ENCODE measurements around the gene MAP2K7.

The MAP2K7 gene

GRCh38 chr19:7867092-7867844 is 36.4 kb upstream of the MAP2K7 start:
- no peak for DNase-seq (ENCODE audit: low read depth)

DNA sequence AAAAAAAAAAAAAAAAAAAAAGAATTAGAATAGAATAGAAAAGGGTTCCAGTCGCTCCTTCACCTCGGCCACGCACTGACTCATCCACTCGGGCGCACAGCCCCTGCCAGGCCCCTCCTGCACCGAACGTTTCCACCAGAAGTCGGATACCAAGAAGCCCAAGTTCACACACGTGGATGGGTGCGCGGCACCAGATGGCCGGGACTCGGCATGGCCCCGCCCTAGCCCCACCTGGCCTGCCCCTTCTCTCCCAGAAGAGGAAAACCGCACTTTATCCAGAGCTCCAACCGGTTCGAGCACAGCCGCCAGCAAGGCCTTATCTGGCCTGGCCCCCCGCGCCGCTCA is 35.4 kb upstream of the MAP2K7 start:
- no peak for DNase-seq (ENCODE audit: low read depth)

- DNase-seq (ENCODE audit: low read depth) = peak; percentile 33
Measured at GRCh38 chr19:7868671-7869452, 34.8 kb upstream of the MAP2K7 start.

GRCh38 chr19:7869453-7869909 is 34.2 kb upstream of the MAP2K7 start:
- DNase-seq (ENCODE audit: low read depth) = no peak

DNA sequence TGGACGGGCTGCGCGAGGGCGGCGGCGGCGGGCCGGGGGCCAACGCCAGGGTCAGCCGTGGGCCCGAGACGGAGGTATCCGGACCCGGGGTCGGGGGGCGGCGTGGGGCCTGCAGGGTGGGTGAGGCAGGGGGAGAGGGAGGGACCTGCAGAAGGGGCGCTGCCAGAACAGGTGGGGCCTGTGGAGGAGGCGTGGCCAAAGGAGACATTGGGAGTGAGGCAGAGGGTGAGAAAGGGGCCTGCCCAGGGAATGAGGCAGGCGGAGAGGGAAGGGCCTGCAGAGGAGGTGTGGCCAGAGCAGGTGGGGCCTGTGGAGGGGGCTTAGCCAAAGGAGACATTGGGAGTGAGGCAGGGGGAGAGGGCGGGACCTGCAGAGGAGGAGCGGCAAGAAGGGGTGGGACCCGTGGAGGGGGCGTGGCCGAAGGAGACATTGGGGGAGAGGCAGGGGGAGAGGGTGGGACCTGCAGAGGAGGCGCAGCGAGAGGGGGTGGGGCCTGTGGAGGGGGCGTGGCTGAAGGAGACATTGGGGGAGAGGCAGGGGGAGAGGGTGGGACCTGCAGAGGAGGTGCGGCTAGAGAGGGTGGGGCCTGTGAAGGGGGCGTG is 33.7 kb upstream of the MAP2K7 start:
- DNase-seq (ENCODE audit: low read depth) = no peak

GRCh38 chr19:7870571-7871436 is 32.9 kb upstream of the MAP2K7 start:
- peak; percentile 35 for DNase-seq (ENCODE audit: low read depth)

DNA sequence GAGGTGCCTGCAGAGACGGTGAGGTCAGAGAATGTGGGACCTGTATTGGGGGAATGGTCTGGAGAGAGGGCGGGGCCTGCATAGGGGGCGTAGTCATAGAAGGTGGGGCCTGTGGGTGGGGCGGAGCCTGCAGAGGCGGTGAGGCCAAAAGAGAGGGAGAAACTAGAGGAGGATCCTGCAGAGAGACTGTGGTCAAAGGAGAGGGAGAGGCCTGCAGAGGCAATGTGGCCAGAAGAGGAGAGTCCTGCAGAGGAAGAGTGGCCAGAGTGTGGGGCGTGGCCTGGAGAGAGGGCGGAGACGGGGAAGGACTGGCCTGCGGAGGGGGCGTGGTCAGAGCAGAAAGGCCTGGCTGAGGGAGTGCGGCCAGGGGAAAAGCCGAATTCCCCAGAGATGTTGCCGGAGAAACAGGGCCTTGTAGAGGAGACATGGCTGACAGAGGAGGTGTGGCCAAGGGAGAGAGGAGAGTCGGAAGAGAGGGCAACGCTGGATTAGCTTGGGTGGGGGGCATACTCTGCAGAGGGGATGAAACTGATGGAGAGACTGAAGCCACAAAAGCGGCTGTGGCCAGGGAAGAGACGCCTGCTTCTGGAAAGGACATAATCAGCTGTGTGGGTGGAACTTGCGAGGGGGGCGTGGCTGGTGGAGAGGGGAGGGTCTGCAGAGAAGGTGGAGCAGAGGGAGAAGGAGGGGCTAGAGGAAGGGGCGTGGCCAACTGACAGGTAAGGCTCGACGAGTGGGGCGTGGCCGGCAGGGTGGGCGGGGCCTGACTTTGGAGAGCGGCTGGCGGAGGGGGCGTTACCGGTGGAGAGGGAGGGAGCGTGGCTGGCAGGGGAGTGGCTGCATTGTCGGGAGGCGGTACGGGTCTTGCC is 32.0 kb upstream of the MAP2K7 start:
- peak; percentile 79 for DNase-seq (ENCODE audit: low read depth)

DNA sequence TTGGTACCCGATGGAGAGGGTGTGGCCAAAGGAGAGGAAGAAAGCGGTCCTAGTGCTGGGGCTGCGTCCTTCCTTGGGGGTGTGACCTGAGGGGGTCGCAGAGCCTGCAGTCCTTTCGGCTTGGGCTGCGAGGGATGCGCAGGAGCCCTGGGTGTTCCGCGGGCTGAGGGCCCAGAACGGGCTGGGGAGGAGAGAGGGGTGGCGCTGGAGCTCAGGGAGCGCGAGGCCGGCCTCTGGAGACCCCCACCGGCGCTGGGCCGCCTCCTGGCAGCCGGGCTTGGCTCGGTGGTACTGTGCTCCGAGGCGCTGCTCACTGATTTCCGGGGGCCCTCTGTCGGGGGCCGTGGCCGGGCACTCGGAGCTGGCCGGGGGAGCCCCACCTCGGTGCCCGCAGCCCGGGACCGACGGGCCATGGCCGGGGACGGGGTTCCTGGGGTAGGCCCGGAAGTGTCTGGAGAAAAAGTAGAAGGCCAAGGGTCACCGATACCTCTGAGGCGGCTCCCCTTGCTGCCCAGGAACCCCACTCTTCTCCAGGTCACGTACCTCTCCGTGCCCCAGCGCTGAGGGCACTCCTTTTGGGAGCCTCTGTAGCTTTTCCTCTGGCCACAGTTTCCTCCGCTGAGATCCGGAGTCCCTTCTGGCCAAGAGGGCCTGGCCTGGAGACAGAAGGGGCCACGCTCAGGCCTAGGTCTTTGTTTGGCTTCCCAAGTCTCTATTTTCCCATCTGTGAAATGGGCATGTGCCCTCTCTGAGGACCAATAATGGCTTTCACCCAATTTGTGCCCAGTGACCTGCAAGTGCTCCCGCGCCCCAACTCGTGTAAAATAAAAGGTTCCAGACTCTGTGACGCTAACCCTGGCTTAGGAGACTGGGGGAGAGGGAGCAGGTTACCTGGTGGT is 31.1 kb upstream of the MAP2K7 start:
- DNase-seq (ENCODE audit: low read depth) = no peak

DNA sequence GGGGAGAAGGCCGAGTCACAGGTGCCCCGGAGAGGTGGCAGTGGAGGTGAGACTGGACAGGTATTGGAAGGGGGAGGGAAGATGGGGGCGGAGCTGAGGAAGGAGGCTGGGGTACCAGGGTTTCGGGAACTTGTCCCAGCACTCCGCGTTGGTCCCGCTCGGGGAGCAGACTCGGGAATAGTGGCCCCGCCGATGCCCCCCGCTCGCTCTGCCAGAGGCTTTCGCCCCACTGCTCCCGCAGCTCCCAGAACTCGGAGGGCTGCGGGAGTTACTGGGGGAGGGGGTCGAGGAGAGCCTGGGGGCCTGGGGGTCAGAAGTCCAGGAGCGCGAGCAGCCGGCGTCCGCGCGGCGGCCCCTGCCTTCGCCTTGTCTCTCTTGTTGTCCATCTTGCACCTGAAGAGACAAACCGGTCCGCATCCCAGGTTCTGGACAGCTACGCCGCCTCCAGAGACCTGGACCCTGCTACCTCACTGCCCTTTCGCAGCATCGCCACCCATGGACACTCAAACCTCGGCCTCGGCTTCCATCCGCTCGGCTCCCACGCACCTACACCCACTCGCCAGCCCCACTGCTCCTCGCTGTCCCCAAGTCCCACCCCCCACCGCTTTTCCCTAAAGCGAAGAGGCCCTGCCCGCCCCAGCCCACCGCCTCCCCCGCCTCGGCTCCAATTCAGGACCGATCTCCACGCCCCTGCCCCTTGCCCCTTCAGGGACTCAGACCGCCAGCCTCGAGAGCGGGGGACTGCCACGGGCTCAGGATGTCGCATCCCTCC is 30.2 kb upstream of the MAP2K7 start:
- DNase-seq (ENCODE audit: low read depth) = no peak

GRCh38 chr19:7874076-7874896 is 29.4 kb upstream of the MAP2K7 start, which contains the start of gene PRR36:
TSS of gene PRR36 (minus strand) at chr19:7874390. CDS start at chr19:7873689, 701 bp downstream.
- DNase-seq (ENCODE audit: low read depth) = no peak

GRCh38 chr19:7874897-7875273 is 28.8 kb upstream of the MAP2K7 start:
- DNase-seq (ENCODE audit: low read depth) = no peak

DNA sequence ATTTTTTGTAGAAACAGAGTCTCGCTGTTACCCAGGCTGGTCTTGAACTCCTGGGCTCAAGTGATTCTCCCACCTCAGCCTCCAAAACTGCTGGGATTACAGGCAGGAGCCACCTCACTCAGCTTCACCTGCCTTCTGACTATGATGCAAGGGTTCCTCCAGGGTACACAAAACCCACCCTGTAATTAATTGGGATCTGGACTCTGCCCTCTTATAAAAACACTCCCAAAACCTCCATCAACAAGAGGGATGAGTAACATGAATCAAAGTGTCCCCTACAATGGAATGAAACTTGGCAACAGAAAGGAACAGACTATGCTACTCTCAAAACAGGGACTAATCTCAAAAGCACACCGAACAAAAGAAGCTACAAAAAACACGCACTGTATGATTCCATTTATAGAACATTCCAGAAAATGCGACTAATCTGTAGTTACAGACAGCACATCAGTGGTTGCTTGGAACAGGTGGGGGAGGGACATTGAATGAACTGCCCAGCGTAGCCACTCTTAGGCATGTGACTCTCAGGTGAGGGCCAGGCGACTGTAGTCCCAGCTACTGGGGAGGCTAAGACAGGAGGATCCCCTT is 26.3 kb upstream of the MAP2K7 start:
- no peak for DNase-seq (ENCODE audit: low read depth)

DNA sequence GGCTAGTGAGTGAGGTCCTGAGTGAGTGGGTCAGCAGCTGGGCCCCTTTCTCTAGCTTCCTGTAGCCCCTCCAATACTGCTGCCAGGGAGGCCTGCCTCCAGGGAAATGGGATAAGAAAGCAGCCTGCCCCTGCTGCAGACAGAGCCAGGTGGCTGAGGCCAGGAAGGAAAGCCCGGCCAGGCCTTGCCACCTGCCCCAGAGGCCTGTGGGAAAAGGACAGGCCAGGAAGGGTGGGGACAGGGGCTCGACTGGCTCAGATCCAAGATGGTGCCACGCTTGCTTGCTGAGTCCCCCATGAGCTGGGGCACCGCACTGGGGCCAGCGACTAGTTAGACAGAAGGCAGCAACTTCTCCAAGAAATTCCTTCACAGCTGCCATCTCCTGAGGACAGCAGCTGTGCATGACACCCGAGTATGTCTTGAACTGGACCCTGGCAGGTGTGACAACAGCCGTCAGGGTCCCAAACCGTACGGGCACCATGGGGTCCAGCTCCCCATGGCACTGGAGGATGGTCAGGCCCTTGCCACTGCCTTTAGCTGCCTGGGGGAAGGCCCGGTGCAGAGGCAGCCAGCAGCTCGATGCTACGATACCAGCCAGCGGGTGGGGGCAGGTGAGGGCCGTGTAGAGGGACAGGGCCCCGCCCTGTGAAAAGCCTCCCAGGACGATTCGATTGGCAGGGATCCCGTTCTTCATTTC is 24.4 kb upstream of the MAP2K7 start:
- DNase-seq (ENCODE audit: low read depth) = no peak

GRCh38 chr19:7879836-7880235 is 23.8 kb upstream of the MAP2K7 start:
- no peak for DNase-seq (ENCODE audit: low read depth)

DNA sequence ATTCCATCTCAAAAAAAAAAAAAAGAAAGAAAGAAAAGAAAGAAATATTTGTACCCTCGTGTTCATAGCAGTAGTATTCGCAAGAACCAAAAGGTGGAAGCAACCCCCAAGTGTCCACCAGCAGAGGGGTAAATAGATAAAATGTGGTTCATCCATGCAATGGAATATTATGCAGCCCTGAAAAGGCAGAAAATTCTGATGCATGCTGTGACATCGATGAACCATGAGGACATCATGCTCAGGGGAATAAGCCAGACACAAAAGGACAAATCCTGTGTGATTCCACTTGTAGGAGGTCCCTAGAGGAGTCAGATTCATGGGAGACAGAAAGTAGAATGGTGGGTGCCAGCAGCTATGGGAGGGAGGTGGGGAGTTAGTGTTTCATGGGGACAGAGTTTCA is 21.8 kb upstream of the MAP2K7 start:
- no peak for DNase-seq (ENCODE audit: low read depth)

GRCh38 chr19:7883105-7883504 is 20.6 kb upstream of the MAP2K7 start:
- no peak for DNase-seq (ENCODE audit: low read depth)
